Stimulated activated CD4-positive, alpha-beta T cell treated with anti-CD3 and anti-CD28 coated beads, TNF-alpha, amount 100 ng/mL, for 24 hours (primary cell): Measurements from ENCODE around the gene DENND4A.
"Not testable (repeated sequence)": the region's sequence is repeated elsewhere in the genome, so short reads cannot be mapped to it uniquely, and the experiment has no call there.

Experiments used
- DNase-seq, 3 experiments: peaks; one replicate each; pipeline ENCODE4 v3.0.0-alpha.2; 2020; ENCODE audit warnings: low read depth in 3 of 3

Gene DENND4A

GRCh38 chr15:65818927-65819562 is 27.0 kb upstream of the DENND4A start:
- DNase-seq, result no peak

GRCh38 chr15:65816441-65816840 is 24.3 kb upstream of the DENND4A start:
- DNase-seq, result no peak

DNA sequence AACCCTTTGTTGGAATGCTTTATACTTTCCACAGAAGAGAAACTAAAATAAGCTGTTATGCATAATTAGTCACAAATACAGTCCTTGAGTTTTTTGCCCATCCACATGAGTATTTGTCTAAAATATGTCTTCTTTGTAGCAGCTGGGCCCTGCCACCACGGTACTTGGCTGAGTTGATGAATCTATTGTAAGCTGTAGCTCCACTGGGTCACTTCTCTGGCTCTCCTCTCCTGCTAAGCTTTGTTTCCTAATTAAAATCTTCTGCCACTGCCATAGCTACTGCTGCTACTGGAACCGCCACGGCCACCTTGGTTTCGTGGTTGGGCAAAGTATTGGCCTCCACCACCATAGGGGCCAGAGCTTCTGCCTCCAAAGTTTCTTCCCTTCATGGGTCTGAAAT is 23.9 kb upstream of the DENND4A start:
- DNase-seq, result not testable (repeated sequence)

DNA sequence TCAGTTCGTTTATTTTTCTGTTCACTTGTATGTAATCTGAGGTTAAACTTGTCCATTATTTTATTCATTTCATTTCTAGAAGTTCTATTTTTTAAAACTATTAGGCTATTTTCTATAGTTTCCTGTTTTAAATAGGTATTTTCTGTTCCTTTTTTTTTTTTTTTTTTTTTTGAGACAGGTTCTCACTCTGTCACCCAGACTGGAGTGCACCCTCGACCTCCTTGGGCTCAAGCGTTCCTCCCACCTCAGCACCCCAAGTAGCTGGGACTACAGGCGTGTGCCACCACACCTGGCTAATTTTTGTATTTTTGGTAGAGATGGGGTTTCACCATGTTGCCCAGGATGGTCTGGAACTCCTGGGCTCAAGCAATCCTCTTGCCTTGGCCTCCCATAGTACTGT is 22.2 kb upstream of the DENND4A start:
- not testable (repeated sequence) for DNase-seq

GRCh38 chr15:65812916-65813315 is 20.8 kb upstream of the DENND4A start:
- no peak for DNase-seq

GRCh38 chr15:65812467-65812866 is 20.4 kb upstream of the DENND4A start:
- DNase-seq, result no peak

- no peak for DNase-seq
These were observed 19.7 kb upstream of the DENND4A start for GRCh38 chr15:65811835-65812234.

- DNase-seq, result not testable (repeated sequence)
These were observed 19.1 kb upstream of the DENND4A start for GRCh38 chr15:65811011-65811733.

GRCh38 chr15:65806397-65806796 is 14.3 kb upstream of the DENND4A start:
- DNase-seq, result no peak

GRCh38 chr15:65805019-65805745 is 13.1 kb upstream of the DENND4A start:
- no peak for DNase-seq

DNA sequence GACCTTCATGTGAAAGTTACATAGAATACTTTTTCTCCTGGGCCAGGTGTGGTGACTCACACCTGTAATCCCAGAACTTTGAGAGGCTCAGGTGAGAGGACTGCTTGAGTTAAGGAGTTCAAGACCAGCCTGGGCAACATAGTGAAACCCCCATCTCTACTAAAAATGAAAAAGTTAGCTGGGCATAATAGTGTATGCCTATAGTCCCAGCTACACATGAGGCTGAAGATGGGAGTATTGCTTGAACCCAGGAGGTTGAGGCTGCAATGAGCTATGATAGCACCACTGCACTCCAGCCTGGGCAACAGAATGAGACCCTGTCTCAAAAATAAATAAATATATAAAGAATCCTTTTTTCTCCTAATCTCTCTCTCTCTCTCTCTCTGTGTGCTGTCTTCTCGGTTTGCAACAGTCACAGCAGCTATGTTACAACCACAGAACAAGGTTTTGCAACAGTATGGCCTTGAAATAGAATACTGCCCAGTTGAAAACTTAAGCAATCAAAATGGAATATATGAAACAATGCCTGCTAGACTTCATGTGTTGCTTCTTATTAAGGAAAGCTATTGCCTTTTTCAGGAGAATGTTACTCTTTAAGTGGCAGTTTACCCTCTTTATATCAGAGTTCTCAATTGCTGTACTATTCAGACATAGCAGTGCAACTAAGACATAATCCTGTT is 12.3 kb upstream of the DENND4A start:
- DNase-seq, result no peak

- no peak for DNase-seq
These were observed 9.2 kb upstream of the DENND4A start for GRCh38 chr15:65801229-65801805.

DNA sequence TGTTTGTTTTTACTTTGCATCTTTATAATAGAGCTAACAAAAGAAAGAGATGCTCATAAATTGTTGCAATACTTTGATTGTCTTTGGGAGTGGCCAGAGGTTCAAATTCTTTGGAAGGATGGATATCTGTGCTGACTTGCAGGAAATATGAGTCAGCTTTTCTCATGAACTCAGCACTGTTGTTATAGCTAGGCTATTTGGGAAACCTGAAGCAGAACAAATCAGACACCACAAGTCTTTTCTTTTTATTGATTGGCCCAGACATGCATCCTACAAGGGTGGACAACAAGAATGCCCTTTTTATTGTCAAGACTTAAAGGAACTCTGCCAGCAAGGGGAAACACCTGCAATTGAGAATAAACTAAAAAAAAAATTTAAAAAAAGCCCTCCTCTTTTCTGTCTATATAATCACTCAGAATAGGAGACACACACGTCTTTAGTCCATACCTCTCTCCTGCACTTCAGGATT is 4.6 kb upstream of the DENND4A start:
- DNase-seq, result no peak

DNA sequence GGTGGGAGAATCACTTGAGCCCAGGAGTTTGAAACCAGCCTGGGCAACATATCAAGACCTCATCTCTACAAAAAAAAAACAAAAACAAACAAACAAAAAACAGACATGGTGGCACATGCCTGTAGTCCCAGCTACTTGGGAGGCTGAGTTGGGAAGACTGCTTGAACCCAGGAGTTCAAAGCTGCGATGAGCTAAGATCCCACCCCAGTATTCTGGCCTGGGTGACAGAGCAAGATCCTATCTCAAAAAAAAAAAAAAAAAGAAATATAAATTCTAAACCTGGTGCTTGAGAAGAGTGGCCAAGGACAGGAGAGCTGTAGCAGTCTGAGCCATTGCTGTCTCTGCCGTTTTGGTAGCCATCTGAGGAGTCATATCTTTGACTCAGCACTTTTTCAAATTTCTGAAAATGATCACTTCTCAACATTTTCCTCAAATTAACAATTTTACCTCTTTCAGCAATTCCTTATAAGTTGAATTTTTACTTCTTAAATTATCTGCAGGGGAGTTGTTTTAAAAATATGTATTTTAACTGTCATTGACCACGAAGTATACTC is 3.6 kb upstream of the DENND4A start:
- DNase-seq, result no peak

DNA sequence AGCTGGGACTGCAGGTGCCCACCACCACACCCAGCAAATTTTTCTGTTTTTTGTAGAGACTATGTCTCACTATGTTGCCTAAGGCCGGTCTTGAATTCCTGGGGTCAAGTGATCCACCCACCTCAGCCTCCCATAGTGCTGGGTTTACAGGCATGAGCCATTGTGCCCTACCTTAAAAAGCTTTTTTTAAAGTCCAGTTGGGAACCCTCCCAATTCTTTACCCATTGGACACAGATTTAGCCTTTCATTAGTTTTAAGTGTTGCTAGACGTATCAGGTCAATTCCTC is 1.7 kb upstream of the DENND4A start:
- DNase-seq, result no peak

- DNase-seq, result no peak
These were observed 1.1 kb upstream of the DENND4A start for GRCh38 chr15:65792988-65793817.

GRCh38 chr15:65791335-65792137 is 557 bp downstream of the DENND4A start:
- DNase-seq, result peak in 1 of 3 experiments; percentile 42

DNA sequence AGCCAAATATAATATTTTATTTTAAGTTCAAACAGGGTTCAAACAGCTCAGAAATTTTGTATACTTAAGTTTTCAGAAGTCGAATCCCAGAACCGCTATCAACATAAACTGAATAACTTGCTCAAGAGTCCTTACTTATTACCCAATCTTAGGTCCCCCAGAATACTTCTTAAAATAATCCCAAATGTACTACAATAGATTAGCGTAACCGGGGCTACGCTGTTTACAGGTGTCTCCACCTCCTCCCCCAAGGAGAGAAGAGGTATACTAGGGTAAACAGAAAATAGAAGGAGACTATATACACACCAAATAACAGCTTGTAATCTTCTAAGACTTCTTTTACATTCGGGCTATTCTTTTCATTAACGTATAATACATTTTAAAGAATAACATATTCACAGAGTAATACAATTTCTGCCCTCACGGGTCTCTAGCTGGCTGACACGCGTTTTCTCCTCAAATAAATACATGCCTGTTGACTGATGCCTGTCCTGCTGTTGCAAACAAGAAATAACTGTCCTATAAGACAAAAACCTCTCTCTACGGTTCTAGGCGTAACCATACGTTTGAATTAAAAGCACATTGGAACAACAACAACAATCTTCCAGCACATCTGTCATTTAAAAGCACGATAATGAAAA is 1.3 kb downstream of the DENND4A start:
- DNase-seq, result no peak

GRCh38 chr15:65789759-65790425 is 2.2 kb downstream of the DENND4A start:
- no peak for DNase-seq
